T-helper 1 cell treated with Interleukin-12 subunit alpha and Interleukin-12 subunit beta and Interleukin-4 antibody, amounts not matched to agents 30 μg/mL and 1 μg/mL, for 36 hours (primary cell): Measurements from ENCODE around the gene RAB40C.

Source experiments
- H3K27ac Mint-ChIP-seq: one replicate; pipeline ENCODE4 v1.8.0; 2021; ENCODE audit warnings: mild to moderate bottlenecking, mixed read lengths
- H3K27me3 Mint-ChIP-seq: one replicate; pipeline ENCODE4 v1.8.0; 2021; ENCODE audit warnings: low read depth, mixed read lengths
- H3K36me3 Mint-ChIP-seq: one replicate; pipeline ENCODE4 v1.8.0; 2021; ENCODE audit warnings: low read depth, mixed read lengths
- H3K4me1 Mint-ChIP-seq: one replicate; pipeline ENCODE4 v1.8.0; 2021; ENCODE audit warnings: low read depth, mixed read lengths
- H3K4me3 Mint-ChIP-seq: one replicate; pipeline ENCODE4 v1.8.0; 2021; ENCODE audit warnings: mild to moderate bottlenecking, moderate library complexity, mixed read lengths
- H3K9me3 Mint-ChIP-seq: one replicate; pipeline ENCODE4 v1.8.0; 2021; ENCODE audit warnings: mixed read lengths

The RAB40C gene

GRCh38 chr16:576823-577201 lies 13.1 kb upstream of the RAB40C start:
- Mint-ChIP-seq H3K27ac (no peak overlapping the region), H3K36me3 (no peaks in the 10 kb centered on the region), H3K9me3 (no peaks in the 10 kb centered on the region), H3K27me3 (no peaks in the 10 kb centered on the region), H3K4me1 (peaks cover 2% of the 10 kb centered on the region), H3K4me3 (no peak overlapping the region)

- H3K4me1 Mint-ChIP-seq: no peaks in the 10 kb centered on the region
- H3K27ac Mint-ChIP-seq: no peak overlapping the region
- no peak overlapping the region for H3K4me3 Mint-ChIP-seq
- no peaks in the 10 kb centered on the region for H3K9me3 Mint-ChIP-seq
- H3K36me3 Mint-ChIP-seq: no peaks in the 10 kb centered on the region
- H3K27me3 Mint-ChIP-seq: no peaks in the 10 kb centered on the region
Measured at GRCh38 chr16:577796-578195, 12.1 kb upstream of the RAB40C start.

GRCh38 chr16:578232-578869 lies 11.5 kb upstream of the RAB40C start:
- H3K27ac Mint-ChIP-seq: no peak overlapping the region
- no peaks in the 10 kb centered on the region for H3K9me3 Mint-ChIP-seq
- no peaks in the 10 kb centered on the region for H3K27me3 Mint-ChIP-seq
- H3K4me3 Mint-ChIP-seq: no peak overlapping the region
- no peaks in the 10 kb centered on the region for H3K4me1 Mint-ChIP-seq
- no peaks in the 10 kb centered on the region for H3K36me3 Mint-ChIP-seq

- no peaks in the 10 kb centered on the region for H3K36me3 Mint-ChIP-seq
- no peak overlapping the region for H3K27ac Mint-ChIP-seq
- H3K4me1 Mint-ChIP-seq: no peaks in the 10 kb centered on the region
- H3K4me3 Mint-ChIP-seq: no peak overlapping the region
- H3K9me3 Mint-ChIP-seq: no peaks in the 10 kb centered on the region
- H3K27me3 Mint-ChIP-seq: no peaks in the 10 kb centered on the region
Measured at GRCh38 chr16:578870-579405, 10.9 kb upstream of the RAB40C start.

- no peaks in the 10 kb centered on the region for H3K4me1 Mint-ChIP-seq
- no peak overlapping the region for H3K27ac Mint-ChIP-seq
- H3K9me3 Mint-ChIP-seq: no peaks in the 10 kb centered on the region
- H3K4me3 Mint-ChIP-seq: no peak overlapping the region
- H3K36me3 Mint-ChIP-seq: no peaks in the 10 kb centered on the region
- no peaks in the 10 kb centered on the region for H3K27me3 Mint-ChIP-seq
Measured at GRCh38 chr16:580141-580945, 9.5 kb upstream of the RAB40C start.

- Mint-ChIP-seq H3K27ac (no peak overlapping the region), H3K4me1 (peaks cover 1% of the 10 kb centered on the region), H3K36me3 (no peaks in the 10 kb centered on the region), H3K27me3 (no peaks in the 10 kb centered on the region), H3K9me3 (no peaks in the 10 kb centered on the region), H3K4me3 (no peak overlapping the region)
Measured at GRCh38 chr16:580946-581498, 8.8 kb upstream of the RAB40C start.

- no peaks in the 10 kb centered on the region for H3K27me3 Mint-ChIP-seq
- H3K4me3 Mint-ChIP-seq: no peak overlapping the region
- no peaks in the 10 kb centered on the region for H3K9me3 Mint-ChIP-seq
Measured at GRCh38 chr16:582218-582613, 7.7 kb upstream of the RAB40C start.

GRCh38 chr16:582614-583331 lies 7.1 kb upstream of the RAB40C start:
- Mint-ChIP-seq H3K36me3 (no peaks in the 10 kb centered on the region), H3K4me3 (no peak overlapping the region), H3K4me1 (peaks cover 5% of the 10 kb centered on the region), H3K9me3 (no peaks in the 10 kb centered on the region), H3K27ac (no peak overlapping the region), H3K27me3 (no peaks in the 10 kb centered on the region)

More at GRCh38 chr16:582218-582613, 7.7 kb upstream of the RAB40C start:
- no peaks in the 10 kb centered on the region for H3K36me3 Mint-ChIP-seq
- no peak overlapping the region for H3K27ac Mint-ChIP-seq
- H3K4me1 Mint-ChIP-seq: peaks cover 2% of the 10 kb centered on the region

- no peaks in the 10 kb centered on the region for H3K27me3 Mint-ChIP-seq
- no peaks in the 10 kb centered on the region for H3K36me3 Mint-ChIP-seq
- no peak overlapping the region for H3K27ac Mint-ChIP-seq
- peaks cover 5% of the 10 kb centered on the region for H3K4me1 Mint-ChIP-seq
- H3K9me3 Mint-ChIP-seq: no peaks in the 10 kb centered on the region
- H3K4me3 Mint-ChIP-seq: no peak overlapping the region
Measured at GRCh38 chr16:583470-583814, 6.4 kb upstream of the RAB40C start.

GRCh38 chr16:583815-584591 lies 5.9 kb upstream of the RAB40C start:
- Mint-ChIP-seq H3K27me3 (no peaks in the 10 kb centered on the region), H3K36me3 (no peaks in the 10 kb centered on the region), H3K27ac (no peak overlapping the region), H3K9me3 (no peaks in the 10 kb centered on the region), H3K4me1 (peaks cover 7% of the 10 kb centered on the region), H3K4me3 (no peak overlapping the region)

GRCh38 chr16:585351-585750 lies 4.5 kb upstream of the RAB40C start:
- H3K4me1 Mint-ChIP-seq: peaks cover 7% of the 10 kb centered on the region
- H3K36me3 Mint-ChIP-seq: no peaks in the 10 kb centered on the region
- H3K4me3 Mint-ChIP-seq: no peak overlapping the region
- no peak overlapping the region for H3K27ac Mint-ChIP-seq
- H3K9me3 Mint-ChIP-seq: no peaks in the 10 kb centered on the region
- no peaks in the 10 kb centered on the region for H3K27me3 Mint-ChIP-seq

- no peaks in the 10 kb centered on the region for H3K27me3 Mint-ChIP-seq
- no peaks in the 10 kb centered on the region for H3K9me3 Mint-ChIP-seq
- no peaks in the 10 kb centered on the region for H3K36me3 Mint-ChIP-seq
- H3K27ac Mint-ChIP-seq: no peak overlapping the region
- peaks cover 13% of the 10 kb centered on the region for H3K4me1 Mint-ChIP-seq
- no peak overlapping the region for H3K4me3 Mint-ChIP-seq
Measured at GRCh38 chr16:586047-586644, 3.7 kb upstream of the RAB40C start.

GRCh38 chr16:586645-587590 lies 2.9 kb upstream of the RAB40C start:
- Mint-ChIP-seq H3K36me3 (no peaks in the 10 kb centered on the region), H3K4me1 (peaks cover 17% of the 10 kb centered on the region)

More at GRCh38 chr16:586645-587590, 2.9 kb upstream of the RAB40C start:
- H3K9me3 Mint-ChIP-seq: no peaks in the 10 kb centered on the region
- H3K27me3 Mint-ChIP-seq: no peaks in the 10 kb centered on the region
- H3K27ac Mint-ChIP-seq: peak overlapping the region; percentile 68
- peak overlapping the region; percentile 72 for H3K4me3 Mint-ChIP-seq
